HG03280 (cell line): ENCODE data around the gene FRAS1.
"Not testable (repeated sequence)": the region's sequence is repeated elsewhere in the genome, so short reads cannot be mapped to it uniquely, and the experiment has no call there.

Experiments used
- ATAC-seq: cut with Tn5 transposase; IDR thresholded peaks from one replicate; pipeline ENCODE4 v1.9.1; 2021; ENCODE audit warnings: mild to moderate bottlenecking, moderate library complexity; ENCODE audit not compliant: unreplicated experiment

Gene FRAS1

GRCh38 chr4:78313754-78314120 lies 256.6 kb downstream of the FRAS1 start:
- ATAC-seq: no peak

- no peak for ATAC-seq
Measured at GRCh38 chr4:78318126-78318525, 261.0 kb downstream of the FRAS1 start.

- no peak for ATAC-seq
Measured at GRCh38 chr4:78320349-78320935, 263.3 kb downstream of the FRAS1 start.

GRCh38 chr4:78322032-78322431 lies 264.9 kb downstream of the FRAS1 start:
- no peak for ATAC-seq

GRCh38 chr4:78323439-78323838 lies 266.3 kb downstream of the FRAS1 start:
- no peak for ATAC-seq

- ATAC-seq: no peak
Measured at GRCh38 chr4:78324625-78325024, 267.5 kb downstream of the FRAS1 start.

GRCh38 chr4:78325271-78326157 lies 268.4 kb downstream of the FRAS1 start:
- ATAC-seq: no peak

- not testable (repeated sequence) for ATAC-seq
Measured at GRCh38 chr4:78328591-78328990, 271.5 kb downstream of the FRAS1 start.

GRCh38 chr4:78331186-78331585 lies 274.1 kb downstream of the FRAS1 start:
- ATAC-seq: no peak

GRCh38 chr4:78331965-78332364 lies 274.8 kb downstream of the FRAS1 start:
- ATAC-seq: no peak

GRCh38 chr4:78332976-78333375 lies 275.9 kb downstream of the FRAS1 start:
- no peak for ATAC-seq

- no peak for ATAC-seq
Measured at GRCh38 chr4:78336093-78336943, 279.2 kb downstream of the FRAS1 start.

- no peak for ATAC-seq
Measured at GRCh38 chr4:78337244-78338020, 280.3 kb downstream of the FRAS1 start.

- ATAC-seq: no peak
Measured at GRCh38 chr4:78342125-78342524, 285.0 kb downstream of the FRAS1 start.

GRCh38 chr4:78343682-78344081 lies 286.6 kb downstream of the FRAS1 start:
- ATAC-seq: no peak

GRCh38 chr4:78345237-78345636 lies 288.1 kb downstream of the FRAS1 start:
- no peak for ATAC-seq

GRCh38 chr4:78346222-78346621 lies 289.1 kb downstream of the FRAS1 start:
- no peak for ATAC-seq

- no peak for ATAC-seq
Measured at GRCh38 chr4:78347527-78347926, 290.4 kb downstream of the FRAS1 start.

GRCh38 chr4:78353921-78354320 lies 296.8 kb downstream of the FRAS1 start:
- no peak for ATAC-seq

- ATAC-seq: no peak
Measured at GRCh38 chr4:78354782-78355181, 297.7 kb downstream of the FRAS1 start.

- no peak for ATAC-seq
Measured at GRCh38 chr4:78355306-78355705, 298.2 kb downstream of the FRAS1 start.
